Kidney epithelial cell (primary cell): ENCODE measurements around the gene CASKIN1. TPM values are rescaled to one million over a fixed set of nuclear protein-coding genes. Genes with fewer than 3 reads are reported as not detected.

Experiments
- DNase-seq: peaks from one replicate; pipeline ENCODE4 v3.0.0-alpha.2; 2010; ENCODE audit warnings: low read depth
- H3K27me3 ChIP-seq: 2 replicates; pipeline ENCODE4 v1.6.0; 2011; ENCODE audit warnings: low read length; ENCODE audit not compliant: control insufficient read depth, insufficient read depth
- H3K36me3 ChIP-seq: 2 replicates; pipeline ENCODE4 v1.5.1; 2011; ENCODE audit warnings: low read length; ENCODE audit not compliant: control insufficient read depth, insufficient read depth
- H3K4me3 ChIP-seq: 2 replicates; pipeline ENCODE4 v1.5.1; 2011; ENCODE audit warnings: low read depth, mild to moderate bottlenecking, control low read depth, low read length
- total RNA-seq: library from RNA; depleted of rRNA; stranded (reverse); fragments of >200 nt; gene quantifications from 2 replicates; pipeline ENCODE4 v1.2.3, GENCODE V29; 2015
- TF ChIP-seq, protein P1 (sequence below): IDR thresholded peaks from 2 replicates; pipeline ENCODE4 v1.5.1; 2011; ENCODE audit warnings: mild to moderate bottlenecking, moderate library complexity, low read length, control low read depth, inconsistent platforms; ENCODE audit not compliant: insufficient read depth, poor library complexity, severe bottlenecking

CASKIN1 gene
- total RNA-seq, 1 donor from 2014 or later, result 0.08 TPM

DNA sequence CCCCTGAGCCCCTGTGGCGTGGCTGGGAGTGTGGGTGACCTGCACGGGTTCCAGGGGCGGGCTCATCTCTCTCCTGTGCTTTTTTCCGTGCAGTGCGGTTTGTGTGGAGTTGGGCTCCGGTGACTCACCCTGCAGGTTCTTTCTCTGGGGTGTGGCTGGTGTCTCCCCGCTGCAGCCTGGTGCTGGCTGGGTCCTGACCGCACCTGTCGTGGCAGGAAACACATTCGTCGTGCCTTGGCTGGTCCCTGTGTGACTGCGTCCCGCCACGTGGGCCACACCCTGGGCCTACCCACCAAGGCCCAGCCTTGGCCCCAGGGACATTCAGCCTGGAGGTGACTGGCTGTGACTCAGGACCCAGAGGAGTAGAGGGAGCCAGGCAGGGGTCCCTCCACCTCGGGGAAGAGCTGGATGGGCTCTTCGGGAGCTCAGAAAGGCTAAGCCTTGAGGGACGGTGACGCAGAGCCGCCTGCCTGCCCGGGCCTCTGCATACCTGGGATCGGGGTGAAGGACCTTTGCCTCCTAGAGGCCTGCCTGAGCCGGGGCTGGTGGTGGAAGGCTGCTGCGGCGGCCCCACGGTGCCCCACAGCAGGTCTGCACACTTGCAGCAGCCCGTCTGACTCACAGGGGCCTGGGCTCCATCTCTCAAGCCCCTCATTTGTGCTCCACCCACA lies 33.1 kb downstream of the CASKIN1 start:
- DNase-seq, result no peak
- no peaks in the 10 kb centered on the region for H3K27me3 ChIP-seq
- TF ChIP-seq, protein P1, sequence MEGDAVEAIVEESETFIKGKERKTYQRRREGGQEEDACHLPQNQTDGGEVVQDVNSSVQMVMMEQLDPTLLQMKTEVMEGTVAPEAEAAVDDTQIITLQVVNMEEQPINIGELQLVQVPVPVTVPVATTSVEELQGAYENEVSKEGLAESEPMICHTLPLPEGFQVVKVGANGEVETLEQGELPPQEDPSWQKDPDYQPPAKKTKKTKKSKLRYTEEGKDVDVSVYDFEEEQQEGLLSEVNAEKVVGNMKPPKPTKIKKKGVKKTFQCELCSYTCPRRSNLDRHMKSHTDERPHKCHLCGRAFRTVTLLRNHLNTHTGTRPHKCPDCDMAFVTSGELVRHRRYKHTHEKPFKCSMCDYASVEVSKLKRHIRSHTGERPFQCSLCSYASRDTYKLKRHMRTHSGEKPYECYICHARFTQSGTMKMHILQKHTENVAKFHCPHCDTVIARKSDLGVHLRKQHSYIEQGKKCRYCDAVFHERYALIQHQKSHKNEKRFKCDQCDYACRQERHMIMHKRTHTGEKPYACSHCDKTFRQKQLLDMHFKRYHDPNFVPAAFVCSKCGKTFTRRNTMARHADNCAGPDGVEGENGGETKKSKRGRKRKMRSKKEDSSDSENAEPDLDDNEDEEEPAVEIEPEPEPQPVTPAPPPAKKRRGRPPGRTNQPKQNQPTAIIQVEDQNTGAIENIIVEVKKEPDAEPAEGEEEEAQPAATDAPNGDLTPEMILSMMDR, result no peak
- H3K36me3 ChIP-seq, result no peaks in the 10 kb centered on the region
- H3K4me3 ChIP-seq, result no peak overlapping the region

DNA sequence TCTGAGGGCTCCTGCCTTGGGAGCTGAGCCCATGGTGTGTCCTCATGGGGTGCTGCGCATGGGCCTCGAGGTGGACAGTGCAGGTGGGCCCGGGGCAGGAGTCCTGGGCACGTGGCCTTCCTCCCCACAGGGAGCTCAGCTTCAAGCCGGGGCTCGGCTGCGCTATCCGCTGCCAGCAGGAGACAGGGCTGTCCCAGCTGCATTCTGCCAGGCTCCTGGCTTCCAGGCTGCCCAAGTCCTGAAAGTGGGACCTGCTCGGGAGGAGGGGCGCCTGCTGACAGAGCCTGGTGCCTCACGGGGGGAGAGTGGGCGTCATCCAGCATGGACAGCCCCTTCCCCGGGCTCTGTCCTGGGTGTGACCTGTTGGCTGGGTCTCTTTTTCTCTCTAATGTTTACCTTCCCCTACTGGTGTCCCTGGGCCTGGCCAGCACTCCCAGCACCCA lies 33.7 kb downstream of the CASKIN1 start:
- no peaks in the 10 kb centered on the region for H3K27me3 ChIP-seq
- H3K4me3 ChIP-seq, result no peak overlapping the region
- TF ChIP-seq, protein P1, result no peak
- H3K36me3 ChIP-seq, result no peaks in the 10 kb centered on the region
- no peak for DNase-seq

DNA sequence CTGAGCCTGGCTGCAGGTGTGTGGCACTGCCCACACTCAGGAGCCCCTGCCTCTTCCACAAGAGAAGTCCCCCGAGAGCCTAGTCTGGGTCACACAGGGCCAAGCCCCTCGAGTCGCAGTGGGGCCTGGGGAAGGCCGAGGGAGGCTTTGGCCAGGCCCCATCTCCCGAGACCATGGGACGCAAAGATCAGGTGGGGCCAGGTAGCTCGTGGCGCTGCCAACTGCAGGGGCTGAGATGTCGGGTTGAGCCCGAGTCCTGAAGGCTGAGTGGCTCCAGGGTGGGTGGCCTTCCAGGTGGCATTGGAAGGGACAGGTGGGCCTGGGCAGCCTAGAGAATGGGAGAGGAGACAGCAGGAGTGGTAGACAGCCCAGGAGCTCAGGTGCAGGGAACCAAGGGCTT lies 34.5 kb downstream of the CASKIN1 start:
- Histone ChIP-seq H3K36me3 (peaks cover 2% of the 10 kb centered on the region), H3K4me3 (no peak overlapping the region), H3K27me3 (no peaks in the 10 kb centered on the region)
- no peak for DNase-seq
- TF ChIP-seq, protein P1, result no peak

DNA sequence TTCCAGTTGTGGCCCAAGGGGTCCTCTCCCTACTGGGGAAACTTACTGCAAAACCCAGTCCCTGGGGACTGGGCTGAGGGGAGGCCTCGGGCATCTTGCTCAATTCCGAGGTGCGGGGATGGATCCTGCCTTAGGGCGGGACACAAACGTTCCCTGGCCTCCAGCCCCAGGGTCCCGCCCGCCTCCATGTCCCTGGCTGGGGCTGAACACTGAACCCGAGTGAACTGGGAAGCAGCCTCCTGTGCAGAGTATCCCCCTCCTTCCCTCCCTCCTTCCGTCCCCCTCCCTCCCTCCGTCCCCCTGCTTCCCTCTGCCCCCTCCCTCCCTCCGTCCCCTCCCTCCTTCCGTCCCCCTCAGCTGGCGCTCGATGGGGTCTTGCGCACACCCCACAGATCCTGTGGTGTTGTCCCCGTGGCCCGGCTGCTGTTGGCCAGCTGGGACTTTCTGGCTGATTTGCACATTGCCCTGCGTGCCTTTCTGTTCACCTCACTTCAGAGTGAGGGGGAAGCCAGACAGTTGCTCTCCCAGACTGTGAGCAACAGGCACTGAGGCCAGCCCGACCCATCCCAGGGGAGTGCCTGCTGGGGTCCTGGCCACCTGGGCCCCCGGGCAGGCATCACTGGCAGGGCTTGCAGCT lies 35.4 kb downstream of the CASKIN1 start:
- DNase-seq, result no peak
- TF ChIP-seq, protein P1, result no peak
- Histone ChIP-seq H3K27me3 (no peaks in the 10 kb centered on the region), H3K36me3 (peaks cover 2% of the 10 kb centered on the region), H3K4me3 (no peak overlapping the region)

DNA sequence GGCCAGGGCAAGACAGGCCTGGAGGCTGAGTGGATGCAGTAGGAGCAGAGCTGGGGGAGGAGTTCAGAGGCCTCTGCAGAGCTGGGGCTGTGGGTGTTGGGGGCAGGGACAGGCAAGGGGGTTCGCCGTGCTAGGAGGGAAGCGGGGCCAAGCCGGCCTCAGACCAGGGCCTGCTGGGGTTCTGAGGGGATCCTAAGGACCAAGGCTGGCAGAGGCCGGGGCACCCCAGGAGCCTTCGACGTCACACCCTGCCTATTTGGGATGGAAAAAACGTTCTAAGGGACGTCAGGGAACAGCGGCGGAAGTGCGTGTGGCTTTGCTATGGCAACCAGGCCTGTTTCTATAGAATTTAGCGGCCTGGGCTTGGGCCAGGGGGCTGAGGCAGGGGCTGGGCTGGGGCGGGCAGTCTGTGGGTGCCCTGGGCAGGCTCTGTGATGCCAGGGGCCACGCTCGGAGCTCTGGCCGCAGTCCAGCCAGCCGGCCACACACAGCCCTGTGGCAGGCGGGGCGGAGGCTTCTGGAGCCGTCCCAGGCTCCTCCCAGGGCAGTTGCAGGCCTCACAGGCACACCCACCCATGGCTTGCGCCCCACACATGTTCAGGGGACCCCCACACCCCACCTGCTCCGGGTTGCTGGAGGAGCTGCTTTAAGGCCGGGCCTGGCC lies 37.1 kb downstream of the CASKIN1 start:
- TF ChIP-seq, protein P1, result no peak
- peaks cover 2% of the 10 kb centered on the region for H3K36me3 ChIP-seq
- H3K27me3 ChIP-seq, result no peaks in the 10 kb centered on the region
- no peak overlapping the region for H3K4me3 ChIP-seq
- DNase-seq, result no peak
